Gastrocnemius medialis (tissue), 4 donors: ENCODE results near the gene DNAJC8.

Source experiments
- POLR2A ChIP-seq, 2 donors: fragments of 450-650 bp; IDR thresholded peaks; one replicate each; pipeline ENCODE4 v1.6.1; 2017; ENCODE audit warnings: antibody characterized with exemption in 2 of 2, mild to moderate bottlenecking in 2 of 2, moderate library complexity in 2 of 2
- TF ChIP-seq, protein P1 (sequence below), 5 experiments: fragments of 450-650 bp in 3 of 5; fragments of 200-600 bp in 2 of 5; sonication (generic) in 2 of 5; IDR thresholded peaks in 4 of 5; conservative IDR thresholded peaks in 1 of 5; 1 replicate in 4 of 5; 2 replicates in 1 of 5; pipeline ENCODE4 v1.5.1; 2016 to 2019; ENCODE audit warnings: antibody characterized with exemption in 5 of 5, mild to moderate bottlenecking in 3 of 5, moderate library complexity in 3 of 5

DNA sequence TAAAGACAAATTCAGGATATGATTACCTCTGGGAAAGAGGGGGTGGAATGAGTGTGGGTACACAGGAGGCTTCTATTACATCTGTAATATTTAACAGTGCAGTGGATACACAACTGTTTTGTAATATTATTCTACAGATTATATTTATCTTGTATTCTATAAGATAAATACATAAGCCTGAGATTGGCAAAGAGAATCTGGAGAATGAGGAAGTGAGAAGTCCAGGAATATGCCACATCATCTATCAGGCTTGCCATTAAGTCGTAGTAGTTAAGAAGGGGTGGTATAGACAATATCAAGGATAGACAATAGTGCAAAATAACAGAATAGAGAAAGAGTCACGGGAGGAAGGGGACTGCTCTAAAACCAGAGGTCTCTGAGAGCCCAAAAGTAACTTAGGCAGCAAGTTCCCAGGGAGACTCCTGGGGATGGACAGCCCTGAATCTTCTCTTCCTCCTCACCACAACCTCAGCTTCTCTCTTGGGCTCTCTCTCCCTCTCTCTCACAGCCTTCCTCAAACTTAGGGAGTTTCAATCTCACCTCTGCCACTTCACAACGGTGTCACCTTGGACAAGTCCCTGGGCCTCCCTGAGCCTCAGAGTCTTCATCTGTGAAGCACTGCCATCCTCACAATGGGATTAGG is 42.4 kb downstream of the DNAJC8 start:
- TF ChIP-seq, protein P1, sequence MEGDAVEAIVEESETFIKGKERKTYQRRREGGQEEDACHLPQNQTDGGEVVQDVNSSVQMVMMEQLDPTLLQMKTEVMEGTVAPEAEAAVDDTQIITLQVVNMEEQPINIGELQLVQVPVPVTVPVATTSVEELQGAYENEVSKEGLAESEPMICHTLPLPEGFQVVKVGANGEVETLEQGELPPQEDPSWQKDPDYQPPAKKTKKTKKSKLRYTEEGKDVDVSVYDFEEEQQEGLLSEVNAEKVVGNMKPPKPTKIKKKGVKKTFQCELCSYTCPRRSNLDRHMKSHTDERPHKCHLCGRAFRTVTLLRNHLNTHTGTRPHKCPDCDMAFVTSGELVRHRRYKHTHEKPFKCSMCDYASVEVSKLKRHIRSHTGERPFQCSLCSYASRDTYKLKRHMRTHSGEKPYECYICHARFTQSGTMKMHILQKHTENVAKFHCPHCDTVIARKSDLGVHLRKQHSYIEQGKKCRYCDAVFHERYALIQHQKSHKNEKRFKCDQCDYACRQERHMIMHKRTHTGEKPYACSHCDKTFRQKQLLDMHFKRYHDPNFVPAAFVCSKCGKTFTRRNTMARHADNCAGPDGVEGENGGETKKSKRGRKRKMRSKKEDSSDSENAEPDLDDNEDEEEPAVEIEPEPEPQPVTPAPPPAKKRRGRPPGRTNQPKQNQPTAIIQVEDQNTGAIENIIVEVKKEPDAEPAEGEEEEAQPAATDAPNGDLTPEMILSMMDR (IDR thresholded peaks at IDR 0.05 in 4 of 5, conservative IDR thresholded peaks at IDR 0.05 in 1 of 5): no peak
- no peak for TF ChIP-seq POLR2A (IDR thresholded peaks at IDR 0.05)
